Neural cell (in vitro differentiated cells): Measurements from ENCODE around the gene HIVEP2. TPM values are rescaled to one million over a fixed set of nuclear protein-coding genes. Genes with fewer than 3 reads are reported as not detected.

ENCODE experiments used
- H2AFZ ChIP-seq: fragments of 200-600, 300-800 bp; sonication (generic), shearing (Covaris generic); 2 replicates; pipeline ENCODE4 v1.6.0; 2014; ENCODE audit warnings: low read depth, mild to moderate bottlenecking, antibody characterized with exemption, low read length, moderate library complexity
- H3F3A ChIP-seq: fragments of 200-600 bp; shearing (Covaris generic); 2 replicates; pipeline ENCODE4 v1.6.1; 2016; ENCODE audit warnings: mild to moderate bottlenecking, moderate library complexity, mixed read lengths, antibody characterized with exemption, low read length; ENCODE audit not compliant: insufficient read depth, poor library complexity, severe bottlenecking
- H3K27ac ChIP-seq: fragments of 200-600, 300-800 bp; sonication (generic), shearing (Covaris generic); 2 replicates; pipeline ENCODE4 v1.5.1; 2014; ENCODE audit warnings: mild to moderate bottlenecking, low read length, moderate library complexity
- H3K27me3 ChIP-seq: fragments of 300-800, 200-600 bp; sonication (generic), shearing (Covaris generic); 2 replicates; pipeline ENCODE4 v1.6.0; 2014; ENCODE audit warnings: mild to moderate bottlenecking, low read depth, low read length, moderate library complexity; ENCODE audit not compliant: insufficient read depth
- H3K36me3 ChIP-seq: fragments of 300-800, 200-600 bp; sonication (generic), shearing (Covaris generic); 2 replicates; pipeline ENCODE4 v1.5.1; 2014; ENCODE audit warnings: mild to moderate bottlenecking, antibody characterized with exemption, low read length, moderate library complexity; ENCODE audit not compliant: insufficient read depth
- H3K4me2 ChIP-seq: fragments of 300-800, 200-600 bp; sonication (generic), shearing (Covaris generic); 2 replicates; pipeline ENCODE4 v1.6.0; 2014; ENCODE audit warnings: mild to moderate bottlenecking, low read length
- H3K4me3 ChIP-seq: fragments of 300-800, 200-600 bp; sonication (generic), shearing (Covaris generic); 2 replicates; pipeline ENCODE4 v1.5.1; 2014; ENCODE audit warnings: mild to moderate bottlenecking, low read length, moderate library complexity
- H3K79me2 ChIP-seq: fragments of 200-600 bp; shearing (Covaris generic); replicated peaks from 2 replicates; pipeline ENCODE4 v1.6.0; 2014; ENCODE audit warnings: mild to moderate bottlenecking, low read length, moderate library complexity; ENCODE audit not compliant: insufficient read depth
- H3K9ac ChIP-seq: fragments of 300-800, 200-600 bp; sonication (generic), shearing (Covaris generic); 2 replicates; pipeline ENCODE4 v1.6.1; 2016; ENCODE audit warnings: mild to moderate bottlenecking, low read length, mixed read lengths
- H3K9me2 ChIP-seq: fragments of 200-600 bp; shearing (Covaris generic); 2 replicates; pipeline ENCODE4 v1.6.1; 2016; ENCODE audit warnings: mild to moderate bottlenecking, low read length, mixed read lengths; ENCODE audit not compliant: insufficient read depth
- H3K9me3 ChIP-seq: fragments of 200-600, 300-800 bp; sonication (generic), shearing (Covaris generic); 2 replicates; pipeline ENCODE4 v1.6.1; 2016; ENCODE audit warnings: mild to moderate bottlenecking, mixed run types, low read length, moderate library complexity, mixed read lengths
- H4K20me1 ChIP-seq: fragments of 200-600 bp; shearing (Covaris generic); 2 replicates; pipeline ENCODE4 v1.6.1; 2016; ENCODE audit warnings: mild to moderate bottlenecking, mixed run types; ENCODE audit not compliant: insufficient read depth
- EP300 ChIP-seq: fragments of 450-650 bp; conservative IDR thresholded peaks from 2 replicates; pipeline ENCODE4 v1.6.1; 2014; ENCODE audit warnings: antibody characterized with exemption, mild to moderate bottlenecking, moderate library complexity; ENCODE audit not compliant: poor library complexity, severe bottlenecking
- EZH2 ChIP-seq: fragments of 200-600, 300-800 bp; shearing (Covaris generic), sonication (generic); IDR thresholded peaks from 2 replicates; pipeline ENCODE4 v1.6.1; 2014; ENCODE audit warnings: antibody characterized with exemption, low read length, borderline replicate concordance, mild to moderate bottlenecking; ENCODE audit not compliant: insufficient read depth, poor library complexity, severe bottlenecking
- MXI1 ChIP-seq: fragments of 450-650 bp; conservative IDR thresholded peaks from 2 replicates; pipeline ENCODE4 v1.6.1; 2014; ENCODE audit warnings: antibody characterized with exemption, mild to moderate bottlenecking; ENCODE audit not compliant: poor library complexity, severe bottlenecking
- POLR2AphosphoS5 ChIP-seq: IDR thresholded peaks from 2 replicates; pipeline ENCODE4 v1.6.1; 2012
- RAD21 ChIP-seq: fragments of 450-650 bp; conservative IDR thresholded peaks from 2 replicates; pipeline ENCODE4 v1.6.1; 2014; ENCODE audit warnings: antibody characterized with exemption, mild to moderate bottlenecking, moderate library complexity
- REST ChIP-seq: IDR thresholded peaks from 2 replicates; pipeline ENCODE4 v1.6.1; 2012; ENCODE audit warnings: borderline replicate concordance
- SMC3 ChIP-seq: fragments of 450-650 bp; conservative IDR thresholded peaks from 2 replicates; pipeline ENCODE4 v1.6.1; 2014; ENCODE audit warnings: antibody characterized with exemption, mild to moderate bottlenecking, moderate library complexity; ENCODE audit not compliant: poor library complexity
- TAF1 ChIP-seq: IDR thresholded peaks from 2 replicates; pipeline ENCODE4 v1.6.1; 2012; ENCODE audit warnings: low read depth
- polyA plus RNA-seq: library from polyadenylated mRNA; depleted of rRNA; stranded (reverse); fragments of >200 nt; gene quantifications from 2 replicates; pipeline ENCODE4 v1.2.3, GENCODE V29; 2014
- TF ChIP-seq, protein P1 (sequence below): fragments of 450-650 bp; IDR thresholded peaks from 2 replicates; pipeline ENCODE4 v1.5.1; 2014; ENCODE audit warnings: antibody characterized with exemption, mild to moderate bottlenecking, moderate library complexity; ENCODE audit not compliant: poor library complexity, severe bottlenecking

HIVEP2 gene
- polyA plus RNA-seq, 1 donor from 2014 or later = 6.0 TPM

- H2AFZ ChIP-seq = no peak overlapping the region
- no peak overlapping the region for H3K4me2 ChIP-seq
- H3K36me3 ChIP-seq = no peaks in the 10 kb centered on the region
- no peak overlapping the region for H3K9ac ChIP-seq
- H3K27ac ChIP-seq = no peak overlapping the region
- H3K9me3 ChIP-seq = no peaks in the 10 kb centered on the region
- no peaks in the 10 kb centered on the region for H4K20me1 ChIP-seq
- no peaks in the 10 kb centered on the region for H3K27me3 ChIP-seq
- no peak overlapping the region for H3K4me3 ChIP-seq
- H3K79me2 ChIP-seq = no peaks in the 10 kb centered on the region
- no peaks in the 10 kb centered on the region for H3F3A ChIP-seq
- TF ChIP-seq EZH2 (no peak), TAF1 (no peak), REST (no peak)
- no peaks in the 10 kb centered on the region for H3K9me2 ChIP-seq
These were observed 161.5 kb downstream of the HIVEP2 start for GRCh38 chr6:142783499-142783898.

DNA sequence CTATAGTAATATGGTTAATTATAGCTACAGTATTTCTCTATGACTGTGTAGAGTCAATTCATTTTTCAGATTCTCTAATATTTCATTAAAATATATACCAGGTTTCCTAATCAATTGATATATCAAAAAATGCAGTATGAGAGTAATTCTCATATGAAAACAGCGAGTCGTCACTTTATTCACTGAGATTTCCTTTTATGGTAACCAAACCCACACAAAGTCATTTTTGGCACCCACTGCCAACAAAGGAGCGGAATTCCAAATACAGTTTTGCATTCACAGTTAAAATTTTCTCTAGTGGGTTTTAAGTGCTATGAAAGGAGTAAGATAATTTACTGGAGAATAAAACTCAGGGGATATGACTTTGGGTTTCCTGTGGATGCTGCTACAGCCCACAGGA is 163.8 kb downstream of the HIVEP2 start:
- Histone ChIP-seq H2AFZ (no peak overlapping the region), H3K27ac (no peak overlapping the region), H3K79me2 (no peaks in the 10 kb centered on the region), H3K9me3 (no peaks in the 10 kb centered on the region), H3K27me3 (no peaks in the 10 kb centered on the region), H3K9ac (no peak overlapping the region), H3K4me3 (no peak overlapping the region), H3F3A (no peaks in the 10 kb centered on the region), H4K20me1 (no peaks in the 10 kb centered on the region), H3K36me3 (no peaks in the 10 kb centered on the region), H3K9me2 (no peaks in the 10 kb centered on the region), H3K4me2 (no peak overlapping the region)
- no peak for TF ChIP-seq SMC3
- TF ChIP-seq EP300 = no peak
- TF ChIP-seq TAF1 = no peak
- TF ChIP-seq REST = no peak
- TF ChIP-seq EZH2 = no peak
- no peak for TF ChIP-seq RAD21
- TF ChIP-seq MXI1 = no peak
- no peak for TF ChIP-seq POLR2AphosphoS5
- TF ChIP-seq, protein P1, sequence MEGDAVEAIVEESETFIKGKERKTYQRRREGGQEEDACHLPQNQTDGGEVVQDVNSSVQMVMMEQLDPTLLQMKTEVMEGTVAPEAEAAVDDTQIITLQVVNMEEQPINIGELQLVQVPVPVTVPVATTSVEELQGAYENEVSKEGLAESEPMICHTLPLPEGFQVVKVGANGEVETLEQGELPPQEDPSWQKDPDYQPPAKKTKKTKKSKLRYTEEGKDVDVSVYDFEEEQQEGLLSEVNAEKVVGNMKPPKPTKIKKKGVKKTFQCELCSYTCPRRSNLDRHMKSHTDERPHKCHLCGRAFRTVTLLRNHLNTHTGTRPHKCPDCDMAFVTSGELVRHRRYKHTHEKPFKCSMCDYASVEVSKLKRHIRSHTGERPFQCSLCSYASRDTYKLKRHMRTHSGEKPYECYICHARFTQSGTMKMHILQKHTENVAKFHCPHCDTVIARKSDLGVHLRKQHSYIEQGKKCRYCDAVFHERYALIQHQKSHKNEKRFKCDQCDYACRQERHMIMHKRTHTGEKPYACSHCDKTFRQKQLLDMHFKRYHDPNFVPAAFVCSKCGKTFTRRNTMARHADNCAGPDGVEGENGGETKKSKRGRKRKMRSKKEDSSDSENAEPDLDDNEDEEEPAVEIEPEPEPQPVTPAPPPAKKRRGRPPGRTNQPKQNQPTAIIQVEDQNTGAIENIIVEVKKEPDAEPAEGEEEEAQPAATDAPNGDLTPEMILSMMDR = no peak
